ENCODE measurements around the gene ZNF224.
A peak's percentile ranks its signal among the peaks of the same experiment; 100 is the strongest.
"Not testable (repeated sequence)": the region's sequence is repeated elsewhere in the genome, so short reads cannot be mapped to it uniquely, and the experiment has no call there.

Gene ZNF224

GRCh38 chr19:44093931-44094765, at the start of gene ZNF224:
Gene ZNF224, plus strand, starts transcription at chr19:44094361. Its CDS starts 3,513 bp downstream, at chr19:44097874.
- DNase-seq (ENCODE audit: low read depth, low spot score) = peak; percentile 94

- no peak for DNase-seq (ENCODE audit: low read depth, low spot score)
These were observed 43.2 kb upstream of the ZNF224 start for GRCh38 chr19:44050740-44051649.

GRCh38 chr19:44051650-44052402, 42.3 kb upstream of the ZNF224 start, which contains the start of gene ZNF223:
Gene ZNF223, plus strand, starts transcription at chr19:44052036. Its CDS starts 3,141 bp downstream, at chr19:44055177.
- DNase-seq (ENCODE audit: low read depth, low spot score) = peak; percentile 93

DNA sequence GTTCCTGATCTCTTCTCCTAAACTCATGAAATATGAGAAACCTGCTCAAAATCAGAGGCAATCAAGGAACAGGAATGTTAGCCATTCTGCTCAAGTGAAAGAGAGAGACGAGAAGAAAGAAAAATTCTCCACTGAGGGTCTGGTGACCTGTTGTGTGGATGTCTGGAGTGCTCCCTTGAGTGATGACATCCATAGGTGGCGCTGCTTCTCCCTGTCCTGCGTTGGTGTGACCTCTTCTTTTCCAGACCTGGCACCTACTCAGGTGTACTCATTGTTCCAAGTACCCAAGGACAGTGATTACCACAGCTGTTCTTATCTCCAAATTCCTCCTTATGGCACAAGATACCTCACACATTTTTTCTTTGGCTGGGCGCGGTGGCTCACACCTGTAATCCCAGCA, 38.3 kb upstream of the ZNF224 start:
- no peak for DNase-seq (ENCODE audit: low read depth, low spot score)

GRCh38 chr19:44059229-44059628, 34.9 kb upstream of the ZNF224 start:
- DNase-seq (ENCODE audit: low read depth, low spot score) = no peak

DNA sequence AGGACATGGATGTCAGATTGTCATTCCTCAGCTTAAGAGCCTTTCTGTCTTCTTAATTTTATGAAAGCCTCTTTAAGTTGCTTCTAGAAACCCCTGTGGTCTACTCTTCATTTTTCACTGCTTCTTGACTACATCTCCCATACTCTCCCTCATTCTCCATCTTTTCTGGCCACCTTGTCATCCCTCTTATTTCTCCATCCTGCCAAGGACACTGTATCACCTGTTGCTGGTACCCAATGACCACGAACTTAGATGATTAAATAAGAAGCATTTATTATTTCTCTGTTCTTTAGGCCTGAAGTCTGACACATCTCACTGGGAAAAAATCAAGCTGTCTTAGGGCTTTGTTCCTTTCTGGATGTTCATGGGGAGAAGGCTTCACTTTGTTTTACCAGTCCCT, 33.1 kb upstream of the ZNF224 start:
- no peak for DNase-seq (ENCODE audit: low read depth, low spot score)

- DNase-seq (ENCODE audit: low read depth, low spot score) = no peak
These were observed 27.9 kb upstream of the ZNF224 start for GRCh38 chr19:44066305-44066704.

DNA sequence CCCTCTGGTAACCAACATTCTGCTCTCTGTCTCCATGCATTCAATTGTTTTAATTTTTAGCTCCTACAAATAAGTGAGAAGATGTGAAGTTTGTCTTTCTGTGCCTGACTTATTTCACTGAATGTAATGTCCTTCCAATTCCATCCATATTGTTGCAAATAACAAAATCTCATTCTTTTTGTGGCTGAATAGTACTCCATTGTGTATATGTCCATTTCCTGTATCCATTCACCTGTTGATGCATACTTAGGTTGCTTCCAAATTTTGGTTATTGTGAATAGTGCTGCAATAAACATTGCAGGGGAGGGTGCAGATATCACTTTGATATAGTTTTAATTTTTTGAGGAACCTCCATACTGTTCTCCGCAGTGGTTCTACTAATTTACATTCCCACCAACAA, 24.7 kb upstream of the ZNF224 start:
- no peak for DNase-seq (ENCODE audit: low read depth, low spot score)

- peak; percentile 96 for DNase-seq (ENCODE audit: low read depth, low spot score)
These were observed 22.2 kb upstream of the ZNF224 start, which contains the start of gene ZNF284 for GRCh38 chr19:44071824-44072542. Gene ZNF284, plus strand, starts transcription at chr19:44072159. Its CDS starts 4,231 bp downstream, at chr19:44076390.

- peak; percentile 6 for DNase-seq (ENCODE audit: low read depth, low spot score)
These were observed 21.4 kb upstream of the ZNF224 start for GRCh38 chr19:44072543-44073401.

DNA sequence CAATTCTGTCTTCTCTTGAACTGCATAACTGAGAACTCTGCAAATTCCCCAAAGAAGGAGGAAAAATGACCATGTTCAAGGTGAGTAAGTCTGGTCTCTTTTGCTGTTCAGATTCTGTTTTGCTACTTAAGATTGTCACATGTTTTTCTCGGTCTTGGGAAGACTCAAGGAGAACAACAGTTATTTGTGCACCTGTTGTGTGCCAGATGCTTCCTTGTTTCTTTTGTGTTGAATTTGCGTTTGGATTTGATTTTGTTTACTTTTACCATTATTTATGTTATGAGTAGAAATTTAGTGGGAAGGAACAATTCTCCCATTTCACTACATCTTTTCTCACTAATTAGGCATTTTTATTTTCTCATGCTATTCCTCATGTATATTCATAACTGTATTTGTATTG, 17.8 kb upstream of the ZNF224 start:
- DNase-seq (ENCODE audit: low read depth, low spot score) = no peak

DNA sequence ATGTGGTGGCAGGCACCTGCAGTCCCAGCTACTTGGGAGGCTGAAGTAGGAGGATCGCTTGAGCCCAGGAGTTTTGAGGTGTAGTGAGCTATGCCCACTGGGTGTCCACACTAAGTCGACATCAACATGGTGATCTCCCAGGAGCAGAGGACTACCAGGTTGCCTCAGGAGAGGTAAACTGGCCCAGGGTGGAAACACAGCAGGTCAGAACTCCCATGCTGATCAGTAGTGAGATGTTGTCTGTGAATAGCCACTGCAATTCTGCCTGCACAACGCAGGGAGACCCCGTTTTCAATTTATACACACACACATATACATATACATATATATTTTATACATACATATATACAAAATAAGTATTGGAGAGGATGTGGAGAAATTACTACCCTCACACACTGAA, 2.1 kb upstream of the ZNF224 start:
- DNase-seq (ENCODE audit: low read depth, low spot score) = no peak

GRCh38 chr19:44107751-44108150, 13.6 kb downstream of the ZNF224 start:
- DNase-seq (ENCODE audit: low read depth, low spot score) = no peak

DNA sequence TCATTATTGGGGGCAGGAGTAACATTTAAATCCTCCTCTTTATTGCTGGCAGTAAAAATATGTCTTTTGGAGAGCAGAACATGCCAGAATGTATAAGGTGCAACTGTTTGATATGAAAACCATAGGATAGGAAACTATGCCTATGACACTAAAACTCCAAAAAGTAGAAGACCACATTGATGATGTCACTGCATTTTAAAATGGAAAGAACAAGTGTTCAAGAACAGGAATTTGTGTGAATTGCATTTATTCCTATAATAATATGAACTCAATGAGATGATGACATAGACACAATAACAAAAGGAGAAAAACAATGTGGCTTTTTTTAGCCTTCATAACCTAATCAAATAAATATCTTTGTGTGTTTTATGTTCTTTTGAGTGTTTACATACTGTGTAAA, 15.3 kb downstream of the ZNF224 start:
- DNase-seq (ENCODE audit: low read depth, low spot score) = no peak

GRCh38 chr19:44111910-44112463, 17.8 kb downstream of the ZNF224 start:
- peak; percentile 98 for DNase-seq (ENCODE audit: low read depth, low spot score)

GRCh38 chr19:44112802-44113137, 18.6 kb downstream of the ZNF224 start:
- DNase-seq (ENCODE audit: low read depth, low spot score) = no peak

- DNase-seq (ENCODE audit: low read depth, low spot score) = peak; percentile 99
These were observed 19.1 kb downstream of the ZNF224 start, which contains the start of gene ZNF225 for GRCh38 chr19:44113138-44113783. Gene ZNF225, plus strand, starts transcription at chr19:44113399. Its CDS starts 2,429 bp downstream, at chr19:44115828.

GRCh38 chr19:44113784-44114390, 19.7 kb downstream of the ZNF224 start:
- no peak for DNase-seq (ENCODE audit: low read depth, low spot score)

GRCh38 chr19:44121162-44121561, 27.0 kb downstream of the ZNF224 start:
- DNase-seq (ENCODE audit: low read depth, low spot score) = not testable (repeated sequence)

All from ELF-1 (cell line).